HK-2 (cell line): ENCODE measurements around the gene AP3B1.

Source experiments
- DNase-seq: peaks from one replicate; pipeline ENCODE4 v3.0.0-alpha.2; 2018; ENCODE audit not compliant: unreplicated experiment

Gene AP3B1

DNA sequence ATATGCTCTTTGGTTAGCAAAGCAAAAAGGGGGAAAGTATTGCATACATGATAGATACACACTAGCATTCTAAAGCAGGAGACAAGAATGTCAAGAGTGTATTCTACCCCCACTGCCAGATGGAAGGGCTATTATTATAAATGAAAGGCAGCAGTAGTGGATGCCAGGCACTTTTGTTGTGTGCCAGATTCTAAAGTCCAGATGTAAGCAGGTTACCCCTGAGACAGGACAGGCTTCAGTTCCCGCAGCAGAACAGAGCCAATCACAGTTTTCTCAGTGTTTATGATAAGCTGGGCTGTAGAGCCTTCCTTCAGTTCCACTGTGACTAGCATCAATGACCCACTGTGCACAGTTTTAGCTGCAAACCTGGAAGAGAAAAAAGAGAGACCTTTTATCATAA, 291.8 kb downstream of the AP3B1 start:
- DNase-seq: no peak

GRCh38 chr5:78001197-78001596, 293.3 kb downstream of the AP3B1 start:
- no peak for DNase-seq

GRCh38 chr5:78000191-78000590, 294.3 kb downstream of the AP3B1 start:
- no peak for DNase-seq

DNA sequence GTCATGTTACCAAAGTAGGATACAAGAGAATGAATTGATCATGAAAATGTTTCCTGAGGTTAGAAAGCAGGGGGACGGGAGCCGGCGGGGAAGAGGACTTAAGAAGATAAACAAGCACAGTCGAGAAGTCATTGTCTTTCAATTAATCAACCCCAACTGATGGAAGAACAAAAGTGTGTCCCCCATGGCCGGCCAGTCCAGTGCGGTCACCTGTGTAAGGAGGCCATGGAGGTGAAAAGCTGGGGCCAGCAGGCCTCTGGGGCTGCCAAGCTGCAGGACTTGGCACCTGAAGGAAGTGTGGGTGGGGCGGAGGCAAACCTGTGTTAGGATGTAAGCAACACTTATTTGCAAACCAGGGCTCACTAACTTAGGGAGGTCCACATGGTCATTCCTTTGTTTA, 295.1 kb downstream of the AP3B1 start:
- DNase-seq: no peak

GRCh38 chr5:77996943-77997342, 297.6 kb downstream of the AP3B1 start:
- DNase-seq: no peak

GRCh38 chr5:77995793-77996409, 298.6 kb downstream of the AP3B1 start:
- no peak for DNase-seq

- no peak for DNase-seq
Observed at GRCh38 chr5:77994943-77995342, 299.6 kb downstream of the AP3B1 start.

DNA sequence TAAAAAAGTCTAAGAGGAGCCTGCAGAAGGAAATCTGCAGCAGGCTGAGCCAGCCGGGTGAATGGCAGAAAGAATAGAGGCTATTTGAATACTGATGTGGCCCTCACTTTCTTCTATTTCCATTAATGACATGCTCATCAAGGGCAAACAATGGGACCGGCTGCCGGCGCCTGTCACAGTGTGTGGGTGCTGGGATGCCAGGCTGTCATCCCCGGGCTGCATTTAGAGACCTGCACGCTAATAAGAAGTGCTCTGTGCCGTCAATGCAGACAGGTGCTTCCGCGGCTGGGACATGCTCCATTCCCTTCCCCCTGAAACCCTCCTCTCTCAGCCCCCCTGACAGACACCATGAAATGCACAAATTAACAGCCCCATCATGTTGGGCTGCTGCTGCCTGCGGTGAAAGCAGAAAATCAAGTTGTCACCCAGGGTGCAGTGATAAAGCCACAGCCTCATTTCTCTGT, 300.6 kb downstream of the AP3B1 start:
- DNase-seq: no peak

- DNase-seq: no peak
Observed at GRCh38 chr5:77993141-77993854, 301.2 kb downstream of the AP3B1 start.

DNA sequence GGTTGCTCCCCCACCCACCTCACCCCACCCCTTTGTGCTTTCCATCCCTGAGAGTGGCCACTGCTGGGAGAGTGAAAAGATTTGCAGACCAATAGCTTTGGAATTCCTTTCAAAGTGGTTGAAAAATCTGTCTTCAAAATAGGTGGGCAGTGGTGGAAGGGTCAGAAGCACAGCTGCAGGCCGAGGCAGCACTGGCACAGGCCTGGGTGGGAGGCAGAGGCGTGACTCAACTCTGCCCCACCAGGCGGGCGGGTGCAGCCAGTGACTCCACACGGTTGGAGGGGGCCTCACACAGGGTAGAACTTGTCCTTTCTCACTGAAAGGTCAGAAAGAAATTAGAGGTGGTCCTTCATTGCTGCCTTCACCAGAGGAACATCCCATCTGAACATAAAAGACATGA, 303.4 kb downstream of the AP3B1 start:
- DNase-seq: no peak

- DNase-seq: no peak
Observed at GRCh38 chr5:77990020-77990419, 304.5 kb downstream of the AP3B1 start.

GRCh38 chr5:77987988-77988387, 306.5 kb downstream of the AP3B1 start:
- no peak for DNase-seq

GRCh38 chr5:77987331-77987730, 307.2 kb downstream of the AP3B1 start:
- no peak for DNase-seq

DNA sequence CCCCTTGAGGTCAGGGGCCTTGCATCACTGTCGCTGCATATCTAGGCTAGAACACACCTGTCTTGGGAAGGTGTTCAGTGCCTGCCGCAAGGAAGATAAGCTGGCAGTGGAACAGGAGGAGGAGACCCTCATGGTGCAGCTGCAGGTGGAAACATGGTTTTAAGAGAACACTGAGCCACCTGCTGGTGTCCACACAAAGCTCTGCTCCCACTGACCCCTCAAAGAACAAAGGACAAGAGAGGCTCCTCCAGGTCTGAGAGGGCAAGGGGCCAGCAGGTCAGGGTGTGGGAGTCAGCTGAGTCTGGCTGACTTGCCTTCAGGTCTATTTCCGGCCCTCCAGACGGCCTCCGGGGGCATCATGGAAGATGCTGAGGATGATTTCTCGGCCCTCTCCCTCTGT, 308.2 kb downstream of the AP3B1 start:
- DNase-seq: no peak

GRCh38 chr5:77985247-77985646, 309.3 kb downstream of the AP3B1 start:
- no peak for DNase-seq

- no peak for DNase-seq
Observed at GRCh38 chr5:77984587-77984986, 309.9 kb downstream of the AP3B1 start.

GRCh38 chr5:77983482-77984199, 310.9 kb downstream of the AP3B1 start:
- DNase-seq: no peak

DNA sequence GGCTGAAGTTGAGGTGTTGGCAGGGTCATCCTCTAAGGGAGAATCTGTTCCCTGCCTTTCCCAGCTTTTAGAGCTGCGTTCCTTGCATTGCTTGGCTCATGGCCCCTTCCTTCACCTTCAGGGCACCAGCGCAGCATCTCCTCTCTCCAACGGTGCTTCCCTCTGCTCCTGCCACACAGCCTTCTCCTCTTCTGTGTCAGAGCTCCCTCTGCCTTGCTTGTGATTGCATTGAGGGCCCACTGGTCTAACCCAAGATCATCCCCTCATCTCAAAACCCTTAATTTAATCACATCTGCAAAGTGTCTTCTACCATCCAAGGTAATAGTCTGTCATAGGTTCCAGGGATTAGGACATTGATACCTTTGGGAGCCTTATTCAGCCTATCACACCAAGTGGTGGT, 312.7 kb downstream of the AP3B1 start:
- no peak for DNase-seq

DNA sequence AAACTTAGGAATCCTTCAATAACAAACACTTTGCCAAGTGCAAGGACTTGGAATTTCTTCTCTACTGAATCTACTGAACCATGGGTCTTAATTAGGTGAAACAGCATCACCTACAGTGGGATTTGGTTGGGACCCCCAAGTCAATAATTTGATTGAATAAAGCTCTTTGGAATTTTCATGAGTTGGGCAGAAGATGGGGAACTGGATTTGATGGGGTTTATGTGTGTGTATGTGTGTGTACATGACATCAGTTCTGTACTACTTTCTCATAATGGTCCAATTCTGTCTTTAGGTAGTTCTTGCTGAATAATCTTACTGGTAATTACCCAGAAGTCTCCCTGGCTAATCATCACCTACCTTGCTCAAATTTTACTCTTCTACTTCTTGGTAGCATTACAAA, 319.9 kb downstream of the AP3B1 start:
- DNase-seq: no peak

GRCh38 chr5:77973253-77973609, 321.3 kb downstream of the AP3B1 start:
- no peak for DNase-seq

GRCh38 chr5:77972469-77973252, 321.8 kb downstream of the AP3B1 start:
- no peak for DNase-seq

DNA sequence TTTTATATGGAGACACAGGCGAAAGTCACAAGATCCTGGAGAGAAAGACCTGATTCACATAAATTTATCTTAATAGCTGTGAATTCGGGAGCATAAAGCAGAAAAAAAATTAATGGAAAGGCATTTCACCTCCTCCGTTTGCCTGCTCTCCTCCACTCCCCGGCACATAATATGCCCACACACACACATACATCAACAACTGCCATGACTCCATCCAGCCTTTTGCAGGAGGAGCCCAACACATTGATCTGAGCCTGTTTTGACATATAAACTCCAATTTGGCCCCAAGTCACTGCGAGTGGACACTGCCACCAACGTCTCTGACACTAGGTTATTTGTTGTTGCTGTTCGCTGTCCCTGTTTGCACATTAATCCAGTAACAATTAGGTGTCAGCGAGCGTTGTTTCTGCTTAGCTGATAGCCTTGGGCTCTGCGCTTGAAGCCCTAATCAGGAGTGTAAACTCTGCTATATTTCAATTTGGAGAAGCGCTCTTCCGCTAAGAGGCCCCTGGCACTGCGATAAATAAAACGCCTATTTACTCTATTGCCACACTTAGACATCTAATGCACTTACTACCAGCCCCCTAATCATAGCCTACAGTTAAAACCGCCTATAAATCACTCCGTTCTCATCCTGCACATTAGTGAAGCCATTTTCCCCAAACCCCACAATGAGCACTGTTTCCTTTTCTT, 322.6 kb downstream of the AP3B1 start:
- DNase-seq: no peak
